BLaER1 treated with 17β-estradiol and CSF1 and Interleukin-3, amounts not matched to agents 10 nM and 100 nM (cell line): ENCODE results near the gene APBA2.
A peak's percentile ranks its signal among the peaks of the same experiment; 100 is the strongest.

Source experiments
- H3K27ac ChIP-seq, 11 experiments: shearing (Covaris generic); formaldehyde crosslinking; 2 replicates each; pipeline ENCODE4 v1.8.1; 2022
- H3K27me3 ChIP-seq, 11 experiments: shearing (Covaris generic); formaldehyde crosslinking; 2 replicates each; pipeline ENCODE4 v1.8.1; 2022
- H3K36me3 ChIP-seq, 11 experiments: shearing (Covaris generic); formaldehyde crosslinking; 2 replicates each; pipeline ENCODE4 v1.8.1; 2022
- H3K4me1 ChIP-seq, 10 experiments: shearing (Covaris generic); formaldehyde crosslinking; 2 replicates each; pipeline ENCODE4 v1.8.1; 2022
- H3K4me2 ChIP-seq, 11 experiments: shearing (Covaris generic); formaldehyde crosslinking; 2 replicates each; pipeline ENCODE4 v1.8.1; 2022
- H3K4me3 ChIP-seq, 10 experiments: shearing (Covaris generic); formaldehyde crosslinking; 2 replicates each; pipeline ENCODE4 v1.8.1; 2022
- H3K9ac ChIP-seq, 11 experiments: shearing (Covaris generic); formaldehyde crosslinking; 2 replicates each; pipeline ENCODE4 v1.8.1; 2022
- H3K9me3 ChIP-seq, 11 experiments: shearing (Covaris generic); formaldehyde crosslinking; replicated peaks in 1 of 11; 2 replicates each; pipeline ENCODE4 v1.8.1; 2022
- H4K20me1 ChIP-seq, 11 experiments: shearing (Covaris generic); formaldehyde crosslinking; 2 replicates each; pipeline ENCODE4 v1.8.1; 2022
- Cebpa-rat ChIP-seq, 11 experiments: shearing (Covaris generic); IDR thresholded peaks; 2 replicates each; pipeline ENCODE4 v1.8.1; 2022

APBA2 gene

GRCh38 chr15:29065571-29065970, 179.8 kb downstream of the APBA2 start:
- no peaks in the 10 kb centered on the region for H3K27me3 ChIP-seq
- H3K36me3 ChIP-seq, result peaks cover 0 to 7% (median 0%) of the 10 kb centered on the region in 11 experiments; a peak in 2 of 22 replicates
- H3K4me3 ChIP-seq, result no peak overlapping the region
- no peak overlapping the region for H3K27ac ChIP-seq
- H4K20me1 ChIP-seq, result peaks cover 0 to 28% (median 0%) of the 10 kb centered on the region in 11 experiments; a peak in 2 of 22 replicates
- H3K9ac ChIP-seq, result no peak overlapping the region
- peaks cover 4 to 19% (median 8%) of the 10 kb centered on the region in 11 experiments; a peak in 17 of 22 replicates for H3K9me3 ChIP-seq
- peaks cover 0 to 13% (median 6%) of the 10 kb centered on the region in 10 experiments; a peak in 11 of 20 replicates for H3K4me1 ChIP-seq
- TF ChIP-seq Cebpa-rat (IDR thresholded peaks at IDR 0.05), result no peak
- no peak overlapping the region for H3K4me2 ChIP-seq

- no peaks in the 10 kb centered on the region for H3K27me3 ChIP-seq
- no peak overlapping the region for H3K9ac ChIP-seq
- peaks cover 0 to 24% (median 0%) of the 10 kb centered on the region in 11 experiments; a peak in 2 of 22 replicates for H4K20me1 ChIP-seq
- no peak overlapping the region for H3K27ac ChIP-seq
- no peak for TF ChIP-seq Cebpa-rat (IDR thresholded peaks at IDR 0.05)
- peaks cover 4 to 19% (median 8%) of the 10 kb centered on the region in 11 experiments; a peak in 17 of 22 replicates for H3K9me3 ChIP-seq
- peaks cover 0 to 7% (median 0%) of the 10 kb centered on the region in 11 experiments; a peak in 2 of 22 replicates for H3K36me3 ChIP-seq
- no peak overlapping the region for H3K4me2 ChIP-seq
- H3K4me3 ChIP-seq, result no peak overlapping the region
- H3K4me1 ChIP-seq, result peaks cover 0 to 16% (median 6%) of the 10 kb centered on the region in 10 experiments; a peak in 11 of 20 replicates
These were observed 180.5 kb downstream of the APBA2 start for GRCh38 chr15:29066310-29066709.

- Histone ChIP-seq H3K9me3 (peaks cover 4 to 19% (median 8%) of the 10 kb centered on the region in 11 experiments; a peak in 17 of 22 replicates), H3K27me3 (no peaks in the 10 kb centered on the region), H3K36me3 (peaks cover 0 to 7% (median 0%) of the 10 kb centered on the region in 11 experiments; a peak in 2 of 22 replicates), H3K4me1 (peaks cover 0 to 16% (median 6%) of the 10 kb centered on the region in 10 experiments; a peak in 11 of 20 replicates), H3K9ac (no peak overlapping the region), H4K20me1 (peaks cover 0 to 19% (median 0%) of the 10 kb centered on the region in 11 experiments; a peak in 2 of 22 replicates), H3K4me2 (no peak overlapping the region), H3K27ac (no peak overlapping the region), H3K4me3 (no peak overlapping the region)
- TF ChIP-seq Cebpa-rat (IDR thresholded peaks at IDR 0.05), result no peak
These were observed 181.1 kb downstream of the APBA2 start for GRCh38 chr15:29066838-29067237.

GRCh38 chr15:29067949-29068348, 182.2 kb downstream of the APBA2 start:
- Histone ChIP-seq H3K4me3 (no peak overlapping the region), H3K9me3 (peaks cover 4 to 19% (median 8%) of the 10 kb centered on the region in 11 experiments; a peak in 17 of 22 replicates), H3K27me3 (no peaks in the 10 kb centered on the region), H4K20me1 (peaks cover 0 to 14% (median 0%) of the 10 kb centered on the region in 11 experiments; a peak in 2 of 22 replicates), H3K9ac (no peak overlapping the region), H3K4me2 (no peak overlapping the region), H3K27ac (no peak overlapping the region), H3K36me3 (peaks cover 0 to 7% (median 0%) of the 10 kb centered on the region in 11 experiments; a peak in 2 of 22 replicates), H3K4me1 (peaks cover 0 to 16% (median 6%) of the 10 kb centered on the region in 10 experiments; a peak in 11 of 20 replicates)
- TF ChIP-seq Cebpa-rat (IDR thresholded peaks at IDR 0.05), result no peak

GRCh38 chr15:29070471-29071231, 184.9 kb downstream of the APBA2 start:
- Histone ChIP-seq H3K27ac (no peak overlapping the region), H3K9me3 (peaks cover 4 to 19% (median 8%) of the 10 kb centered on the region in 11 experiments; a peak in 17 of 22 replicates), H3K36me3 (peaks cover 0 to 7% (median 0%) of the 10 kb centered on the region in 11 experiments; a peak in 2 of 22 replicates), H4K20me1 (0 out of 22 replicates have a peak, but pooled peaks cover 0 to 6% (median 0%) of the 10 kb centered on the region in 11 experiments), H3K4me1 (peaks cover 0 to 16% (median 6%) of the 10 kb centered on the region in 10 experiments; a peak in 11 of 20 replicates), H3K27me3 (no peaks in the 10 kb centered on the region), H3K4me3 (no peak overlapping the region), H3K4me2 (peak overlapping the region in 5 of 11 experiments; percentile 6 to 53 (median 40); a peak in 7 of 22 replicates), H3K9ac (no peak overlapping the region)
- no peak for TF ChIP-seq Cebpa-rat (IDR thresholded peaks at IDR 0.05)

- TF ChIP-seq Cebpa-rat (IDR thresholded peaks at IDR 0.05), result no peak
- H3K4me1 ChIP-seq, result peaks cover 0 to 16% (median 6%) of the 10 kb centered on the region in 10 experiments; a peak in 11 of 20 replicates
- H3K4me3 ChIP-seq, result no peak overlapping the region
- peaks cover 0 to 7% (median 0%) of the 10 kb centered on the region in 11 experiments; a peak in 2 of 22 replicates for H3K36me3 ChIP-seq
- H3K9me3 ChIP-seq, result peaks cover 4 to 19% (median 8%) of the 10 kb centered on the region in 11 experiments; a peak in 17 of 22 replicates
- H3K9ac ChIP-seq, result no peak overlapping the region
- H3K27ac ChIP-seq, result no peak overlapping the region
- 0 out of 22 replicates have a peak, but pooled peaks cover 0 to 4% (median 0%) of the 10 kb centered on the region in 11 experiments for H4K20me1 ChIP-seq
- H3K4me2 ChIP-seq, result no peak overlapping the region
- no peaks in the 10 kb centered on the region for H3K27me3 ChIP-seq
These were observed 185.6 kb downstream of the APBA2 start for GRCh38 chr15:29071232-29071881.

GRCh38 chr15:29071882-29072273, 186.1 kb downstream of the APBA2 start:
- H3K27me3 ChIP-seq, result no peaks in the 10 kb centered on the region
- peaks cover 0 to 7% (median 0%) of the 10 kb centered on the region in 11 experiments; a peak in 2 of 22 replicates for H3K36me3 ChIP-seq
- H3K4me3 ChIP-seq, result no peak overlapping the region
- no peak for TF ChIP-seq Cebpa-rat (IDR thresholded peaks at IDR 0.05)
- 0 out of 22 replicates have a peak, but pooled peaks cover 0 to 4% (median 0%) of the 10 kb centered on the region in 11 experiments for H4K20me1 ChIP-seq
- no peak overlapping the region for H3K27ac ChIP-seq
- peaks cover 4 to 19% (median 8%) of the 10 kb centered on the region in 11 experiments; a peak in 17 of 22 replicates for H3K9me3 ChIP-seq
- H3K9ac ChIP-seq, result no peak overlapping the region
- H3K4me2 ChIP-seq, result no peak overlapping the region
- H3K4me1 ChIP-seq, result peaks cover 0 to 16% (median 6%) of the 10 kb centered on the region in 10 experiments; a peak in 11 of 20 replicates

GRCh38 chr15:29072444-29072843, 186.7 kb downstream of the APBA2 start:
- peaks cover 0 to 9% (median 0%) of the 10 kb centered on the region in 11 experiments; a peak in 2 of 22 replicates for H3K36me3 ChIP-seq

More at GRCh38 chr15:29072444-29072843, 186.7 kb downstream of the APBA2 start:
- Histone ChIP-seq H3K27ac (no peak overlapping the region), H3K9ac (no peak overlapping the region), H4K20me1 (0 out of 22 replicates have a peak, but pooled peaks cover 0 to 4% (median 0%) of the 10 kb centered on the region in 11 experiments), H3K4me2 (no peak overlapping the region), H3K9me3 (peaks cover 4 to 19% (median 8%) of the 10 kb centered on the region in 11 experiments; a peak in 17 of 22 replicates), H3K4me3 (no peak overlapping the region), H3K4me1 (peaks cover 0 to 16% (median 6%) of the 10 kb centered on the region in 10 experiments; a peak in 11 of 20 replicates), H3K27me3 (no peaks in the 10 kb centered on the region)
- TF ChIP-seq Cebpa-rat (IDR thresholded peaks at IDR 0.05), result no peak
